Measurements from ENCODE around the gene GNA14. TPM values are rescaled to one million over a fixed set of nuclear protein-coding genes. Genes with fewer than 3 reads are reported as not detected.
A peak's percentile ranks its signal among the peaks of the same experiment; 100 is the strongest.
"Not testable (repeated sequence)": the region's sequence is repeated elsewhere in the genome, so short reads cannot be mapped to it uniquely, and the experiment has no call there.

The GNA14 gene
- total RNA-seq, 3 donors from 2014 or later = 0.11 TPM; not detected in 1

DNA sequence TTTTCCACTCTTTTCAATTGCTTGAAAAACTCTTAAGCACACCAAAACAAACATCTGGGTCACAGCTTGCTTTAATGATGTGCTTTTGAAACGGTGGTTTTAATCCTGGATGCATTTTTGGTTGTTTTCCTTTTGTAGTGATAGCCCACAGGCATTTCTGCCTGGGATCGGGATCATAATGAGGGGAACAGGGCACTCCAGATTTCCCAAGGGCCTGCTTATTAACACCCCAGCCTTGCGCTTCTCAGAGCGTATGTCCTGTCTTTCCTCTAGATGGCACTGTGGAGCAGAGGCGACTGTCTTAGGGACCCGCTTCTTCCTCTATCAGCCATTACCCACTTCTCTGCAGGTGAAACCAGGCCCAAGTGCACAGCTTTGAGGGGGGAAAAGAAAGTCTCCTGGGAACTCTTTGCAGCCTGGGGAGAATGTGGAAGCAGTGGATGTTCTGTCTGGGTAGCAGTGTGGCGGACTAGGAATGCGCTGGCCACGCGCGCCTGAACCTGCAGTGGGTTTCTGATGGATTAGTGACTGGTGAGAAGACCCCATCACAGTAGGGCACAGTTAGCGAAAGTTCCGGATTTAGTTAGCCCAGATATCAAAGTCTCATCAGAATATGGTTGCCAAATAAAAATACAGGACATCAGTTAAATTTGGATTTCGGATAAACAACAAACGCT, 190.1 kb downstream of the GNA14 start:
- no peaks in the 10 kb centered on the region for H3K36me3 Mint-ChIP-seq (ENCODE audit: insufficient read depth)
- ATAC-seq = peak; percentile 83 to 85
- H3K4me1 Mint-ChIP-seq (ENCODE audit: low read depth) = peaks cover 15% of the 10 kb centered on the region
- no peaks in the 10 kb centered on the region for H3K9me3 Mint-ChIP-seq
- H3K27me3 Mint-ChIP-seq (ENCODE audit: low read depth) = peaks cover 2% of the 10 kb centered on the region
- no peak overlapping the region for H3K4me3 Mint-ChIP-seq
- DNase-seq = peak; percentile 44

DNA sequence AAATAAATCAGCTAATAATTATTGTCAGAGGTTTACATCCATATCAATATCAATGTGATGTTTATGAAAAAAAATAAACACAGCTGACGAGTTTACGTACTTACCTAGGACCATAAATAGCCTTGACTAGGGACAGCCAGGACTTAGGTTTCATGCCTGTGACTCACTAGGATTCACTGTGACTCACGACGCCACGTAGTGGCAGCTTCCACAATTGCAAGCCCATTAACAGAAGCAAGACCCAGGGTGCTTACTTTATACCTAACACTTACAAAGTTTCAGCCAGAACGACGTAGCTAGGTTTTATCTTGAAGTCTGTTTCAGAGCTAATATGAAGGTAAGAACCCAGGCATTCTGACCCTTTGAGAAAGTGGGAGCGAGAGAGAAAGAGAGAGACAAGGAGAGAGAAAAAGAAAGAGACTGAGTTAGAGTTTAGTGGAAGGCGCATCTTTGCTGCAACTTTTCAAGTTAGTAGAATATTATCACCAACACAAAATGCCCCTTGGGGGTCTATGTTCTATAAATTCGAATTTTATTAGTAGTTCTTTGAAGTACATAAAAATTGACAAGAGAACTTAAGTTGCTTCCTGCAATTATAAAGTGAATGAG, 191.2 kb downstream of the GNA14 start:
- Mint-ChIP-seq H3K36me3 (ENCODE audit: insufficient read depth) (no peaks in the 10 kb centered on the region), H3K9me3 (no peaks in the 10 kb centered on the region), H3K4me1 (ENCODE audit: low read depth) (peaks cover 15% of the 10 kb centered on the region), H3K4me3 (no peak overlapping the region), H3K27me3 (ENCODE audit: low read depth) (peaks cover 2% of the 10 kb centered on the region)
- DNase-seq (peak; percentile 73), ATAC-seq (peak; percentile 68 to 79)

DNA sequence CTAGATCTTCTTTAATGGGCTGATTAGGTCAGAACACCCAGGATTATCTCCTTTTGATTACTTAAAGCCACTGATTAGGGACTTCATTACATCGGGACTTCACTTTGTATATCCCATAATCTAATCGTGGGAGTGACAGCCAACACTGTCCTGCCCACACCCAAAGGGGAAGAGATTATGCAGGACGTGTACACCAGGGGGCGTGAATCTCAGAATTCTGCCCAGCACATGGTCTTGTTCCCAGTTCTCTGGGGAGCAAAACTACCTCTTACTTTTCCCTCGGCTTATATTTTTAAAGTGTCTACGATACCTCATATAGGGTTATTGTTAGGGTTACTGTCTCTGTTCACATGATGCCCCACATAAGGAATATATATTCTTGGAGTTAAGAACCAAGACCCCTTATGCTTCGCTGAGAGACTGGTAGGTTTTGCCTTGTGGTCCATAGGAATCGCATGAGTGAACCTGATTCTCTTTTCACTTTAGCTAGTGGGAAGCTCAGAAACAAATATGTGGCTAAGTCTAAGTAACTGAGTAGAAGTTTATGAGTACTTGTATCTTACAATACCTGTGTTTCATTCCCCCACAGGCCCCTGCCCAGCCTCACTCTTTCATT, 192.7 kb downstream of the GNA14 start:
- no peak for ATAC-seq
- no peaks in the 10 kb centered on the region for H3K36me3 Mint-ChIP-seq (ENCODE audit: insufficient read depth)
- H3K4me1 Mint-ChIP-seq (ENCODE audit: low read depth) = peaks cover 15% of the 10 kb centered on the region
- H3K27me3 Mint-ChIP-seq (ENCODE audit: low read depth) = peaks cover 6% of the 10 kb centered on the region
- H3K9me3 Mint-ChIP-seq = peaks cover 4% of the 10 kb centered on the region
- H3K4me3 Mint-ChIP-seq = no peak overlapping the region
- peak; percentile 23 for DNase-seq

DNA sequence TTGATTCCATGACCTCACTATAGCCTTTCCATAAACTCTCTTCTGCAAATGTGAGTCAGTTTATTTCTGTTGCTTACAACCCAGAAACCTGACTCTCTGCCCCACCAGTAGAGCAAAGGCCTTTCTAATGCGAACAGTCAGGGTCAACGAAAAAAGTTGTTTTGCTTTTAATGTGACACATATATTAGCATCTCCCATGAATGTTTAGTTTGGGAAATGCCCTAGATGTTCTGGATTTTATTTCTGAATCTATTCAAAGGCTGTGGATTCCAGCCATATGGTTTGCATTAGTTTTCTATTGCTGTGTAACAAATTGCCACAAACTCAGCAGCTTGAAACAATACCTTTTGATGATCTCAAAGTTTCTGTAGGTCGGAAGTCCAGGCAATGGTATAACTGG, 193.5 kb downstream of the GNA14 start:
- no peak overlapping the region for H3K4me3 Mint-ChIP-seq
- peaks cover 7% of the 10 kb centered on the region for H3K9me3 Mint-ChIP-seq
- DNase-seq (no peak), ATAC-seq (no peak)
- peaks cover 4% of the 10 kb centered on the region for H3K27me3 Mint-ChIP-seq (ENCODE audit: low read depth)
- H3K36me3 Mint-ChIP-seq (ENCODE audit: insufficient read depth) = no peaks in the 10 kb centered on the region
- peaks cover 15% of the 10 kb centered on the region for H3K4me1 Mint-ChIP-seq (ENCODE audit: low read depth)

DNA sequence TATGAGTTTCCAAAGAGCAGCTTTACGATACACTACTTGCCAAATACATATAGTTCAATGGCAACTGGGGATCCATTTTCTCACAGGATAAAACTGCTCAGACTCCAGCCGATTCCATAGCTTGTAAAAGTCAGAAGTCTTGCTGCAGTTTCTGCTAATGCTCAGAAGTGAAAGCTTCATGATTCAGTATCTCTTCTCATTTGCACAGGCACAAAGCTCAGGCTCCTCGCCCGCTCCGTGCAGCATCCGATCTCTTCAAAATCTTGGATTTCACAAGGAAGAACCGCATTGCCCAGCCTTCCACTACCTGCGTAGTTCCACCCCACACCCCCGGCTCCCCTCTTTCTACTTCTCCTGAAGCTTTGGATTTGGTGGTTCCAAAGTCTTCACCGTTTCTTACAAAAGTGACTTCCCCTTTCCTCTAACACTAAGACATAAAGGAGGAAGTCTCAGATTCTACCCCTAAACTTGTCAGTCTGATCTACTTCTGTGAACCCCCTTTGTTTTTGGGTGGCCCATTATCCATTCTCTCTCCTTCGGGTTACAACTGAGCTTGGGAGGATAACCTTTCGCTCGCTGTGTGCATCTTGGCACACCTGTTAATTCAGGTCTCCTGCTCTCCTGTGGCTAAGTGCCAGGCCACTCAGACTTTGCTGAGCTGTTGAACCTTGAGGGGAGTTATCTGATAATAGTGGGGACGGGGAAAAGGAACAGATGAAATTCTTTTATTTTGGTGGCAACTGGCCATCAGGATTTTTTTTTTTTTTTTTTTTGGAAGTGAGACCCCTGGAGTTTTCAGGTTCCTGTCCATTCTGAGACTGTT, 194.1 kb downstream of the GNA14 start:
- Mint-ChIP-seq H3K4me3 (peak overlapping the region; percentile 72), H3K4me1 (ENCODE audit: low read depth) (peaks cover 15% of the 10 kb centered on the region)
- ATAC-seq = no peak

DNA sequence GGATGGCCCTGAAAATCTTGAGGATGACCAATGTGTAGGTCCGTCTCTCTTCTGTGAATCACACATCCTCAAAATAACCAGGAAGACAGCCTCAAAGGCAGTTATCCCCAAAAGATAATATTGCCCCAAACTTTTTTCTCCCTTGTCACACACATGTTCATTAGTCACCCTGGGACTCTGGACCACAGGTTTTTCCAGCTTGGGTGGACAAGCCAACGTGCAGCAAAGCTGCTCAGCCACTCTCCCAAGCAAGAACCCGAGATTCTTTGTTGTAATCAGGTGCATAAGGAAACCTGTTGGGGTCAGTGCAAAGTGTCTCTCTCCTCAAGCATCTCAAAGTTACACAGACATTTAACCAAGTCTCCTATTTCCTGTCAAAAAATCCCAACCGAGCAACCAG, 196.6 kb downstream of the GNA14 start:
- peaks cover 9% of the 10 kb centered on the region for H3K4me1 Mint-ChIP-seq (ENCODE audit: low read depth)
- no peak for ATAC-seq
- H3K36me3 Mint-ChIP-seq (ENCODE audit: insufficient read depth) = no peaks in the 10 kb centered on the region
- DNase-seq = no peak
- peaks cover 4% of the 10 kb centered on the region for H3K27me3 Mint-ChIP-seq (ENCODE audit: low read depth)
- peaks cover 13% of the 10 kb centered on the region for H3K9me3 Mint-ChIP-seq
- H3K4me3 Mint-ChIP-seq = no peak overlapping the region

More for the DNA sequence above, 194.1 kb downstream of the GNA14 start:
- Mint-ChIP-seq H3K36me3 (ENCODE audit: insufficient read depth) (no peaks in the 10 kb centered on the region), H3K9me3 (peaks cover 7% of the 10 kb centered on the region), H3K27me3 (ENCODE audit: low read depth) (peaks cover 4% of the 10 kb centered on the region)
- no peak for DNase-seq

DNA sequence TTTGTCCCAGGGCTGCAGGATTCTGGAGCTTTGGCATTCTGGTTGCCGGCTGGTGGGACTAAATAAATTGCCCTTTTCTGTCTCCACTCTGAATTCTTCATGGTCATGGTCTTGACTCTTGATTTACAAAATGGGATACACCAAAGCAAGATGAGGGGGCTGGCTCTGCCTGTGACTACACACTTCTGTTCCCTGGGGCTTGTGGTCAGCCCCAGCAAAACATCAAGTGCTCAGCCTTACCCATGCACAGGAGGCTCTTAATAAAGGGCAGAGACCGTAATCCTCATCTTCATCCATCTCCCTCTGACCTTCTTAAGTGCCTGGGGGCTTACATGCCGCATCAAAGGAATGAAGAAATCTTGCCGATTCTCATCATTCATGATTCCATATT, 198.0 kb downstream of the GNA14 start:
- Mint-ChIP-seq H3K4me3 (no peak overlapping the region), H3K9me3 (peaks cover 13% of the 10 kb centered on the region)
- ATAC-seq = no peak

DNA sequence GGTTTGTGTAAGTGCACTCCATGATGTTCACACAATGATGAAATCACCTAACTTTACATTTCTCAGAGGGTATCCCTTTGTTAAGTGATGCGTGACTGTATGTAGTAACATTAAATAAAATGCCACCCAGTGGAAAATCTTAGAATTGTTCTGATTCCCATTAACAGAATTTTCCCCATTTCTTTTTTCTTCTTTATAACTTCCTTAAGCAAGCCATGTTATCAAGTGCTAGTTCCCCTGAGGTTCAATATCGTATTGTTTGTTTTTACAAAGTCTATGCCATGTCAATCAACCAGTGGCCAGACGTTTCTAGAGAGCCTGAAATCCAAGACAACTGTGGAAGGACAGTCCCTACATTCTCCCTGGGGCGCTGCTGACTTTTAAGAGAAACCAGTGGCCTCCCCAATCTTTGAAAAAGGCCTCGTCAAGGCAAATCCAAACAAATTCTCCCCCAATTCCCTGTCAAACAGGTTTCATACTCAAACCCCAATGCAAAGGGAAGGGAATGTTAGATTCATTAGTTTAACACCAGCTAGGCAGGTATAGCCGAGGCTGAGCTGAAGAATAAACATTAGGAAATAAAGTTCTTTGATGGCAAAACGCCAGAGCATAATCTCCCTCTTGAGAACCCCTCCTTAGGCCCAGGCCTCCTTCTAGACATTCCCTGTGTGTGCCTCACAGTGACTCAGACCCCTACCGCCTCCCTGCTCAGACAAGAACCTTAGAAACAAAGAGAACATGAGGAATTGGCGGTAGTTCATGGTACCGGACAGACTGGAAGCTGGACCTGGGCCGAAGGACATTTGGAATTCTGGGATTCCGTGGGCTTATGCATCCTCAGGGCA, 198.7 kb downstream of the GNA14 start:
- H3K27me3 Mint-ChIP-seq (ENCODE audit: low read depth) = peaks cover 5% of the 10 kb centered on the region
- no peaks in the 10 kb centered on the region for H3K36me3 Mint-ChIP-seq (ENCODE audit: insufficient read depth)
- peaks cover 13% of the 10 kb centered on the region for H3K9me3 Mint-ChIP-seq
- ATAC-seq (no peak), DNase-seq (no peak)
- peaks cover 9% of the 10 kb centered on the region for H3K4me1 Mint-ChIP-seq (ENCODE audit: low read depth)
- no peak overlapping the region for H3K4me3 Mint-ChIP-seq

More for the DNA sequence above, 198.0 kb downstream of the GNA14 start:
- DNase-seq = no peak
- Mint-ChIP-seq H3K4me1 (ENCODE audit: low read depth) (peaks cover 9% of the 10 kb centered on the region), H3K36me3 (ENCODE audit: insufficient read depth) (no peaks in the 10 kb centered on the region), H3K27me3 (ENCODE audit: low read depth) (peaks cover 4% of the 10 kb centered on the region)

DNA sequence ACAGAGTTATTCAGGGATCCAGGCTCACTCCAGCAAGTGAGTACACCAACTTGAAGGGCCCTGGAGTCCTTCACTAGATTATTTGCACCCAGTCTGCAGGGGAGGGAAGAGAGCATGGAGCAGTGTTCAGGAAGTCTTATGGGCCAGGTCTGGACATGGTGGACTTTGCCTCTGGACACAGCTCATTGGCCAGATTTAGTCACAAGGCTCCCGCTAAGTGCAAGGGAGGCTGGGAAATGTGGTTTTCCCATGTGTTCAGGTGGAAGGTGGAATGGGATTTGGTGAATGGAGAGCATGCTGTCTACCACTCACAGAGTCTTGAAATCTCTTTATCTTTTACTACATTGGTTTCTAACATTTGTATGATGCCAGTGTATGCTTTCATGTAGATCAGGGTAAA, 200.5 kb downstream of the GNA14 start:
- peaks cover 13% of the 10 kb centered on the region for H3K9me3 Mint-ChIP-seq
- DNase-seq = no peak
- H3K4me3 Mint-ChIP-seq = no peak overlapping the region
- ATAC-seq = no peak
- H3K4me1 Mint-ChIP-seq (ENCODE audit: low read depth) = no peaks in the 10 kb centered on the region
- H3K36me3 Mint-ChIP-seq (ENCODE audit: insufficient read depth) = no peaks in the 10 kb centered on the region
- peaks cover 5% of the 10 kb centered on the region for H3K27me3 Mint-ChIP-seq (ENCODE audit: low read depth)

DNA sequence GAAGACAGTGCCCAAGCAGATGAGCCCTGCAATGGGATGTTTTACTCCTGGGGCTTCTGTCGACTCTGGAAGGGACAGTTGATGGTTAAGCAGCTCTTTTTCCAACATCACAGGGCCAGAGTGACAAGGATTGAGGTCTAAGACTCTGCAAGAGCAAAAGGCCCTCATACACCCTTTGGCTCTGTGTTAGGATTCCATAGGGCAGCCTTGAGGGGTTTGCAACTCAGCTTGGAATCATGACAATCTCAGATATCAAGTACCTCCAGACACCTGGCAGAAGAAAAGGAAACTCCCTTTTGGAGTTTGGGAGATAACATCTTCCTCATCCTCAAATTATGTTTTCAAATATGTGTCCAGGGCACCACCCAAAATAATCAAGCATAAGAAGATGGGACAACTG, 205.7 kb downstream of the GNA14 start:
- peaks cover 3% of the 10 kb centered on the region for H3K9me3 Mint-ChIP-seq
- ATAC-seq (no peak), DNase-seq (no peak)
- H3K4me3 Mint-ChIP-seq = no peak overlapping the region
- H3K36me3 Mint-ChIP-seq (ENCODE audit: insufficient read depth) = no peaks in the 10 kb centered on the region
- H3K4me1 Mint-ChIP-seq (ENCODE audit: low read depth) = no peaks in the 10 kb centered on the region
- H3K27me3 Mint-ChIP-seq (ENCODE audit: low read depth) = peaks cover 3% of the 10 kb centered on the region

DNA sequence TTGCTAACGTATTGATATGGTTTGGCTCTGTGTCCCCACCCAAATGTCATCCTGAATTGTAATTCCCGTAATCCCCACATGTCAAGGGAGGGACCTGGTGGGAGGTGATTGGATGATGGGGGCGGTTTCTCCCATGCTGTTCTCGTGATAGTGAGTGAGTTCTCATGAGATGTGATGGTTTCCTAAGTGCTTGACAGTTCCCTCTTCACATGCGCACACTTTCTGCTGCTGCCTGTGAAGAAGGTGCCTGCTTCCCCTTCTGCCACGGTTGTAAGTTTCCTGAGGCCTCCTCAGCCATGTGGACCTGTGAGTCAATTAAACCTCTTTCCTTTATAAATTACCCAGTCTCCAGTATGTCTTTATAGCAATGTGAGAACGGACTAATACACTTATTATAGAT, 207.0 kb downstream of the GNA14 start:
- ATAC-seq; H3K36me3 Mint-ChIP-seq (ENCODE audit: insufficient read depth); H3K9me3 Mint-ChIP-seq; H3K27me3 Mint-ChIP-seq (ENCODE audit: low read depth); DNase-seq; H3K4me3 Mint-ChIP-seq; H3K4me1 Mint-ChIP-seq (ENCODE audit: low read depth): not testable (repeated sequence)

DNA sequence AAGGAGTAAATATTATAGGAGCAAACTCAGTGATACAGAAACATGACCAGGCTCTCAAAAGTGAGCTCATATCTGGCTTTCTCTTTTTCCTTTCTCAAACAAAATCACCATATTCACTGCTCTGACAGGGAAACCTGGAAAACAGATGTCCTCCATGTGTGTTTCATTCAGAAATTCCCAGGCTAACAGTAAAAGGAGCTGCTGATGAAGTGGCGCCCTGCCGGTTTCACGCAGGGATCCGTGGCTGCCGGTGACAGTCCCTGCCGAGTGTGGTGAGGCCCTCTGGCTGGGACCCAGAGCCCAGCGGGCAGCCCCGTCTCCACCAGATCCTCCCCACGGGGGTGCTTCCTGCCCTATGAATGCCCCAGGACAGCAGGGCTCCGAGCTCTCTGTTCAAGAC, 208.1 kb downstream of the GNA14 start:
- no peak overlapping the region for H3K4me3 Mint-ChIP-seq
- no peaks in the 10 kb centered on the region for H3K4me1 Mint-ChIP-seq (ENCODE audit: low read depth)
- no peaks in the 10 kb centered on the region for H3K36me3 Mint-ChIP-seq (ENCODE audit: insufficient read depth)
- peaks cover 5% of the 10 kb centered on the region for H3K27me3 Mint-ChIP-seq (ENCODE audit: low read depth)
- no peaks in the 10 kb centered on the region for H3K9me3 Mint-ChIP-seq
- DNase-seq (no peak), ATAC-seq (no peak)

DNA sequence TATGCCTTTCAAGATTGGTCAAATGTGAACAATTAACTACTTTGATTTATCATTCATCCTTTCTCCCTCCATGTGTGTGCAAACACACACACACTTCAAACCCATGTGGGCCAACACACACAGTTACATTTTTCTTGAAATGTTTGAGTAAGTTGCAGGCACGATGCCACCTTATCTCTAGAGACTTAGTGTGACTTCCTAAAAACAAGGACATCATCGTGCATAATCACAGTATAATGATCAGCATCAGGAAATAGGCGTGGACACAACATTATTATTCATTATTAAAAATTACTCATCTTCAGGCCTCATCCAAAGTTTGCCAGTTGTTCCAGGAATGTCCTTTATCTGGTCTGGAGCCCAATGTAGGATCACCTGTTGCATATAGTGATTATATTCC, 209.5 kb downstream of the GNA14 start:
- peaks cover 3% of the 10 kb centered on the region for H3K4me1 Mint-ChIP-seq (ENCODE audit: low read depth)
- no peak for ATAC-seq
- H3K36me3 Mint-ChIP-seq (ENCODE audit: insufficient read depth) = no peaks in the 10 kb centered on the region
- H3K9me3 Mint-ChIP-seq = no peaks in the 10 kb centered on the region
- peaks cover 4% of the 10 kb centered on the region for H3K27me3 Mint-ChIP-seq (ENCODE audit: low read depth)
- no peak for DNase-seq
- H3K4me3 Mint-ChIP-seq = no peak overlapping the region

DNA sequence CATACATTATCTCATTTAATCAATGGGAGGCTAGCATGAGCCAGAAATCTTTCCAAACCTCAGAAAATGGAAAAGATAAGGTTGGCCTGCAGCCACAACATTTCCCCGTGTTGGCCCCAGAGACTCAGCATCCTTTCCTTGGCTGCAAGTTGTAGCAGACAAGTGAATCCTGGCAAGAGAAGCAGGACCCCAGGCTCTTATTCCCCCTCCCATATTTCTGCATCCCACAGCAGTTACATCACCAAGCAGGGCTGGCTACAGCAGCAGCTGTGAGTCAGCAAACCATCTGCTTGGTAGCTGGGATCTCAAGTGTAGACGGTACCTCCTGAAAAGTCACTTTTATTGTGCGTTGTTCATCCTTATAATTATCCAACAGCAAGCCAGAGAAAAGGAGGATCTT, 212.4 kb downstream of the GNA14 start:
- Mint-ChIP-seq H3K27me3 (ENCODE audit: low read depth) (peaks cover 4% of the 10 kb centered on the region), H3K4me3 (no peak overlapping the region), H3K36me3 (ENCODE audit: insufficient read depth) (no peaks in the 10 kb centered on the region), H3K4me1 (ENCODE audit: low read depth) (peaks cover 3% of the 10 kb centered on the region), H3K9me3 (no peaks in the 10 kb centered on the region)
- DNase-seq (no peak), ATAC-seq (no peak)
